Nephron (organoid): ENCODE results near the gene ZNF662.

Experiments used
- H3K27ac Mint-ChIP-seq, 3 experiments: 2 replicates each; pipeline ENCODE4 v1.8.0; 2020; ENCODE audit warnings: mixed read lengths in 3 of 3, mild to moderate bottlenecking in 2 of 3, moderate library complexity in 1 of 3
- H3K27me3 Mint-ChIP-seq: 2 replicates; pipeline ENCODE4 v1.8.0; 2021; ENCODE audit warnings: low read depth, mild to moderate bottlenecking, moderate library complexity, mixed read lengths
- H3K36me3 Mint-ChIP-seq: 2 replicates; pipeline ENCODE4 v1.8.0; 2020; ENCODE audit warnings: low read depth, mixed read lengths
- H3K4me1 Mint-ChIP-seq: 2 replicates; pipeline ENCODE4 v1.8.0; 2020; ENCODE audit warnings: mixed read lengths
- H3K4me3 Mint-ChIP-seq, 3 experiments: 2 replicates each; pipeline ENCODE4 v1.8.0; 2020; ENCODE audit warnings: mild to moderate bottlenecking in 3 of 3, mixed read lengths in 3 of 3, moderate library complexity in 2 of 3
- H3K9me3 Mint-ChIP-seq: 2 replicates; pipeline ENCODE4 v1.8.0; 2020; ENCODE audit warnings: mixed read lengths
- TF ChIP-seq, protein P1 (sequence below), 3 experiments: fragments of 200-600 bp; sonication (generic); IDR thresholded peaks; one replicate each; pipeline ENCODE4 v1.5.0; 2021; ENCODE audit warnings: antibody characterized with exemption in 3 of 3; ENCODE audit not compliant: unreplicated experiment in 3 of 3

The ZNF662 gene

DNA sequence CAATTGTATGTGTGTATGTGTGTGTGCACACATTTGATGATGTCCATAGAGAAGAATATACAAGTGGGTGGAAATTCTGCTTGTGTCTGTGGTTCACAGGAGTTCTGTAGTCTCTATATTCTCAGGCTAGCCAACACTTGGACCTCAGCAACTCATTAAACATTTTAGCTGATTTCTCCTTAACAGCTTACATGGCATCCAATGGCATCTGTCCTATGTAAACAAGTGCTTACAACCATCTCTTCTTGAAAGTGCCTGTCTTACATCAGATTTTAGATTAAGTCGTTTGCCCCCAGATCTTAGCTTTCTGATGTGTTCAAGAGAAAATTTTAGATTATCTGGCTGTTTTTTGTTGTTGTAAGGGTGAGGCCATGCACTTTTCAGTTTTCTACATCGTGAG lies 29.0 kb downstream of the ZNF662 start:
- Mint-ChIP-seq H3K36me3 (no peaks in the 10 kb centered on the region), H3K27ac (no peak overlapping the region), H3K4me3 (no peak overlapping the region), H3K4me1 (no peaks in the 10 kb centered on the region), H3K9me3 (no peaks in the 10 kb centered on the region), H3K27me3 (peaks cover 4% of the 10 kb centered on the region)
- TF ChIP-seq, protein P1, sequence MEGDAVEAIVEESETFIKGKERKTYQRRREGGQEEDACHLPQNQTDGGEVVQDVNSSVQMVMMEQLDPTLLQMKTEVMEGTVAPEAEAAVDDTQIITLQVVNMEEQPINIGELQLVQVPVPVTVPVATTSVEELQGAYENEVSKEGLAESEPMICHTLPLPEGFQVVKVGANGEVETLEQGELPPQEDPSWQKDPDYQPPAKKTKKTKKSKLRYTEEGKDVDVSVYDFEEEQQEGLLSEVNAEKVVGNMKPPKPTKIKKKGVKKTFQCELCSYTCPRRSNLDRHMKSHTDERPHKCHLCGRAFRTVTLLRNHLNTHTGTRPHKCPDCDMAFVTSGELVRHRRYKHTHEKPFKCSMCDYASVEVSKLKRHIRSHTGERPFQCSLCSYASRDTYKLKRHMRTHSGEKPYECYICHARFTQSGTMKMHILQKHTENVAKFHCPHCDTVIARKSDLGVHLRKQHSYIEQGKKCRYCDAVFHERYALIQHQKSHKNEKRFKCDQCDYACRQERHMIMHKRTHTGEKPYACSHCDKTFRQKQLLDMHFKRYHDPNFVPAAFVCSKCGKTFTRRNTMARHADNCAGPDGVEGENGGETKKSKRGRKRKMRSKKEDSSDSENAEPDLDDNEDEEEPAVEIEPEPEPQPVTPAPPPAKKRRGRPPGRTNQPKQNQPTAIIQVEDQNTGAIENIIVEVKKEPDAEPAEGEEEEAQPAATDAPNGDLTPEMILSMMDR (IDR thresholded peaks at IDR 0.05; ENCODE audit: unreplicated experiment in 3 of 3) = no peak

DNA sequence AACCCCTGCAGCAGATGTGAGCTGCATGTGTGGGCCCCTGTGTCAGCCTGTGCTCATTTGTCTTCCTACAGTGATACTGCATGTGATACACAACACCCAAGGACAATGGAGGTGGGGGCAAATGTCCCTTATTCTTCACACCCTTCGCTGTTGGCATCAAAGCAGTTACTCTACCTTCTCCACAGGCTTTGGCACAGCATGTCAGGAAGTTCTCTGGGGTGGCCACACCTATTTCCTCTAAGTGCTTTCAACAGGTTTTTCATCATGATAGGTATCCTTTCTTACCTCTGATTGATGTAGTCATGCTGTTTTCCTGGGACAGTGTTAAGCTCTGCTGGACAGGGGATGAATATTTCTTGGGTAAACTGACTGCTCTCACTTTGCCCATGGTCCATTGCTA lies 29.5 kb downstream of the ZNF662 start:
- no peak overlapping the region for H3K4me3 Mint-ChIP-seq

DNA sequence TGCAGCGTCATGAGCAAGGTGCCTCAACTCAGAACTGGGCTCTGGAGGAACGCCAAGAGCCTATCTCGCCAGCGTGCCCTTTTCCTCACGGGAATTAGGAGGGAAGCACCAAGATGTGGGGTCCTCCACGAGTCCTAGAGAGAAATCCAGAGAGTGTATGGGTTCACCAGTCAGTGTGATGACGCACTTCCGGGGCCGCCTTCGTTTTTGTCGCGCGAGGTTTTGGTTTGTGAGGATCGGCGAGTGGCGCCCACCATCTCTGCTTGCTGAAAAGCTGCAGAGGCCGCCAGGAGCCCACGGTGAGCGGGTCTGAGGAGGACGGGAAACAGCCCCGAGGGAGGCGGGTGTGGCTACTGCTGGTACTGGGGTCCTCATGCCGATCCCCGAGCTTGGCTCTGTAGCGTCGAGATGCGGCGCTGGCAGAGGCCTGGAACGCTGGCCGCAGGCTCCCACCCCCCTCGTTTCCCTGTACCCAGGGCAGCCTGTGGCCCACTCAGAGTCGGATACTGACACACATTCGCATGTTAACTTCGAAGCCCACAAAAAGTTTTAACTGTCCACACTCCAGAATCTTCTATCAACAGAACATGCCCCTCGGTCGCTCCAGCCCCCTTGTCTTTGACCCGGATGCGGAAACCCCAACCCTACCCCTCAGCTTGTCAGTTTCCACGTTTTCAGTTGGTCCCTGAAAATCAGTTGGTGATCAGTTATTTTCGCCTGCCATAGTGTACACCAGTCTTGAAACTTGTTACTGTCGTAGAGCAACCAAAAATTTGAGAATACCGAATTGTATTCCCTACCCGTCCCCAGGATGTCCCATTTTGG lies 30.4 kb downstream of the ZNF662 start:
- H3K27me3 Mint-ChIP-seq = peaks cover 4% of the 10 kb centered on the region
- no peaks in the 10 kb centered on the region for H3K4me1 Mint-ChIP-seq
- H3K27ac Mint-ChIP-seq = no peak overlapping the region
- TF ChIP-seq, protein P1 (IDR thresholded peaks at IDR 0.05; ENCODE audit: unreplicated experiment in 3 of 3) = no peak
- no peak overlapping the region for H3K4me3 Mint-ChIP-seq
- no peaks in the 10 kb centered on the region for H3K9me3 Mint-ChIP-seq
- no peaks in the 10 kb centered on the region for H3K36me3 Mint-ChIP-seq

More for the DNA sequence above, 29.5 kb downstream of the ZNF662 start:
- Mint-ChIP-seq H3K36me3 (no peaks in the 10 kb centered on the region), H3K4me1 (no peaks in the 10 kb centered on the region), H3K27me3 (peaks cover 4% of the 10 kb centered on the region), H3K9me3 (no peaks in the 10 kb centered on the region), H3K27ac (no peak overlapping the region)
- TF ChIP-seq, protein P1 (IDR thresholded peaks at IDR 0.05; ENCODE audit: unreplicated experiment in 3 of 3) = no peak

DNA sequence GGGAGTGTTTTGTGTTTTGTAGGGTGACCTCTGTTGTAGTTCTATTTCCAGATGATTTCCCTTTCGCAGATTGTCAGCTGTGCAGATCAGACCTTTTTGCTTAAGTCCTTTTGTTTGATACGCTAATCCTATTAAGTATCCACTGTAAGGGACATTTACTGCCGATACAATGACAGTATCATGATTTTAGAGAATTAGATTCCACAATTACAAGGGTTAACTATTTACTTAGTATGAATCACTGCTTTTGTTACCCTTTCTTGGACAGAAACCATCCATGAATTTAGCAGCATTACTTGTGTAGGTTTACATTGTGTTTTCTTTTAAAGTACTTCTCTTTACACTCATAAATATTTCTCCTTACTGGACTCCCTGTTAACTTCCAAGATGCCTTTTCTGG lies 31.4 kb downstream of the ZNF662 start:
- H3K27me3 Mint-ChIP-seq = peaks cover 4% of the 10 kb centered on the region
- H3K4me3 Mint-ChIP-seq = no peak overlapping the region
- no peaks in the 10 kb centered on the region for H3K4me1 Mint-ChIP-seq
- TF ChIP-seq, protein P1 (IDR thresholded peaks at IDR 0.05; ENCODE audit: unreplicated experiment in 3 of 3) = no peak
- no peaks in the 10 kb centered on the region for H3K36me3 Mint-ChIP-seq
- H3K9me3 Mint-ChIP-seq = no peaks in the 10 kb centered on the region
- no peak overlapping the region for H3K27ac Mint-ChIP-seq

DNA sequence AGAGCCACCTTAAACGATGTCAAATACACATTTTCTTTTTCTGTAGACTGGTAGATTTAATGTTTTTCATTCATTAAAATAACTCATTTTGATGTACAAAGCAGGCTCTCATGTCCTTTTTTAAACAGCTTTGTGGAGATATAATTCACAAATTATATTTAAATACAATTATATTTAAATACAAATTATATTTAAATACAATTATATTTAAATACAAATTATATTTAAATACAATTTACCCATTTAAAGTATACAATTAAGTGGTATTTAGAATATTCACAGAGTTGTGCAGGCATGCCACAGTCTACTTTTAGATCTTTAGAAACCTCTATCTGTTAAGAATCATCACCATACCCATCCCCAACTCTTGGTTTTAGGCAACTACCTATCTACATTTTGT lies 36.8 kb downstream of the ZNF662 start:
- no peak overlapping the region for H3K4me3 Mint-ChIP-seq
- peaks cover 8% of the 10 kb centered on the region for H3K27me3 Mint-ChIP-seq
- no peaks in the 10 kb centered on the region for H3K9me3 Mint-ChIP-seq
- TF ChIP-seq, protein P1 (IDR thresholded peaks at IDR 0.05; ENCODE audit: unreplicated experiment in 3 of 3) = no peak
- H3K4me1 Mint-ChIP-seq = no peaks in the 10 kb centered on the region
- no peak overlapping the region for H3K27ac Mint-ChIP-seq
- H3K36me3 Mint-ChIP-seq = no peaks in the 10 kb centered on the region

DNA sequence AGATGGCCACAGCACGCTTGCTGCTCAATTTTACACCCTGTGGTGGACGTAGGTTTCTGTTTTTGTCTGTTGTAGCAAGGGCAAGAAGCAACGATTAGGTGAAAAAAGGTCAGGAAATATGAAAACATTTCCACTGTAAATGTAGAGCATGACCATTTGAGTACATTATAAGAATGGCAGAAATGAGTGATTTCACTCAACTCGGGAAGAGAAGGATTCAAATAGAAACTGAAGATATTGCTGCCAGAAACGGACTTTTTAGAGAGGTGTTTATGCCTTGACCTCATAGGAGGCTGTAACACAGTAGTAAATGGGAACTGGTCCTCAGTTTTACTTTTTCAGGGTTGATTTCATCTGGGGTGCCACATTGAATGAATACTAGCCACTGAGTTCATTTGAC lies 40.1 kb downstream of the ZNF662 start:
- Mint-ChIP-seq H3K27ac (no peak overlapping the region), H3K4me1 (no peaks in the 10 kb centered on the region), H3K4me3 (no peak overlapping the region), H3K27me3 (peaks cover 22% of the 10 kb centered on the region), H3K9me3 (no peaks in the 10 kb centered on the region), H3K36me3 (no peaks in the 10 kb centered on the region)
- TF ChIP-seq, protein P1 (IDR thresholded peaks at IDR 0.05; ENCODE audit: unreplicated experiment in 3 of 3) = no peak
